HEK293 (cell line): Measurements from ENCODE around the gene AGGF1.

Experiments
- CTCF ChIA-PET: fragments of 350-600 bp; formaldehyde crosslinking; extraction: SDS; loops from one replicate; lab custom pipeline; 2021; ENCODE audit warnings: antibody characterized with exemption; lab: Yijun Ruan, JAX
- POLR2A ChIA-PET: fragments of 300-600 bp; formaldehyde crosslinking; extraction: SDS; loops from one replicate; lab custom pipeline; 2020; ENCODE audit warnings: antibody characterized with exemption, inconsistent platforms; lab: Yijun Ruan, JAX
- H3K27ac ChIP-seq: fragments of 200-500 bp; sonication (Bioruptor generic); 2 replicates; pipeline ENCODE4 v1.5.1; 2014; ENCODE audit warnings: low read depth, low read length, control low read depth, inconsistent platforms; ENCODE audit errors: extremely low read depth
- H3K36me3 ChIP-seq, 2 experiments: fragments of 200-500 bp in 1 of 2; sonication (Bioruptor generic) in 1 of 2; 1 replicate in 1 of 2; 2 replicates in 1 of 2; pipeline ENCODE4 v1.5.1; 2014 to 2017; ENCODE audit warnings: inconsistent platforms in 2 of 2, low read length in 2 of 2; ENCODE audit not compliant: control insufficient read depth in 2 of 2, insufficient read depth in 1 of 2
- H3K4me1 ChIP-seq: fragments of 200-500 bp; sonication (Bioruptor generic); 2 replicates; pipeline ENCODE4 v1.5.1; 2014; ENCODE audit warnings: mild to moderate bottlenecking, low read length, inconsistent platforms; ENCODE audit not compliant: control insufficient read depth, insufficient read depth
- H3K4me3 ChIP-seq: 2 replicates; pipeline ENCODE4 v1.5.1; 2011; ENCODE audit warnings: low read depth, mild to moderate bottlenecking, control low read depth, low read length, moderate library complexity
- H3K9me3 ChIP-seq: fragments of 200-500 bp; sonication (Bioruptor generic); 2 replicates; pipeline ENCODE4 v1.5.1; 2014; ENCODE audit warnings: low read depth, low read length, inconsistent platforms; ENCODE audit not compliant: control insufficient read depth, insufficient read depth
- ELK4 ChIP-seq: IDR thresholded peaks from 2 replicates; pipeline ENCODE4 v1.6.1; 2011; ENCODE audit warnings: mild to moderate bottlenecking, low read depth, low read length, borderline replicate concordance
- HIC1 ChIP-seq: fragments of 450-650 bp; formaldehyde crosslinking; IDR thresholded peaks from 2 replicates; pipeline ENCODE4 v1.5.1; 2016; ENCODE audit warnings: missing biosample characterization, missing genetic modification characterization
- MEIS1 ChIP-seq: sonication (generic); formaldehyde crosslinking; IDR thresholded peaks from 2 replicates; pipeline ENCODE4 v1.8.1; 2022; ENCODE audit warnings: missing genetic modification reagents, mild to moderate bottlenecking, borderline replicate concordance
- OVOL3 ChIP-seq: fragments of 450-650 bp; formaldehyde crosslinking; IDR thresholded peaks from 2 replicates; pipeline ENCODE4 v1.5.1; 2016; ENCODE audit warnings: missing biosample characterization, missing genetic modification characterization
- PRDM10 ChIP-seq: fragments of 450-650 bp; formaldehyde crosslinking; IDR thresholded peaks from 2 replicates; pipeline ENCODE4 v1.5.1; 2016; ENCODE audit warnings: missing biosample characterization, missing genetic modification characterization
- TCF7L2 ChIP-seq: IDR thresholded peaks from 2 replicates; pipeline ENCODE4 v1.6.1; 2011; ENCODE audit warnings: low read depth, mild to moderate bottlenecking, inconsistent platforms, low read length, moderate library complexity, borderline replicate concordance
- ZBTB7A ChIP-seq: fragments of 450-650 bp; formaldehyde crosslinking; IDR thresholded peaks from 2 replicates; pipeline ENCODE4 v1.5.1; 2016; ENCODE audit warnings: low read depth, missing biosample characterization, missing genetic modification characterization
- ZFHX2 ChIP-seq: fragments of 450-650 bp; formaldehyde crosslinking; conservative IDR thresholded peaks from 2 replicates; pipeline ENCODE4 v1.5.1; 2016; ENCODE audit warnings: missing biosample characterization, missing genetic modification characterization
- ZIC2 ChIP-seq: fragments of 450-650 bp; formaldehyde crosslinking; IDR thresholded peaks from 2 replicates; pipeline ENCODE4 v1.5.1; 2016; ENCODE audit warnings: missing biosample characterization, missing genetic modification characterization
- ZNF148 ChIP-seq: fragments of 450-650 bp; formaldehyde crosslinking; IDR thresholded peaks from 2 replicates; pipeline ENCODE4 v1.5.0; 2017; ENCODE audit warnings: missing biosample characterization, missing genetic modification characterization, borderline replicate concordance
- ZNF211 ChIP-seq: fragments of 450-650 bp; formaldehyde crosslinking; IDR thresholded peaks from 2 replicates; pipeline ENCODE4 v1.5.1; 2016; ENCODE audit warnings: low read depth, missing biosample characterization, missing genetic modification characterization
- ZNF221 ChIP-seq: fragments of 450-650 bp; formaldehyde crosslinking; IDR thresholded peaks from 2 replicates; pipeline ENCODE4 v1.5.1; 2017; ENCODE audit warnings: missing biosample characterization, missing genetic modification characterization, borderline replicate concordance
- ZNF324 ChIP-seq: fragments of 450-650 bp; formaldehyde crosslinking; IDR thresholded peaks from 2 replicates; pipeline ENCODE4 v1.5.1; 2016; ENCODE audit warnings: missing biosample characterization, missing genetic modification characterization
- ZNF394 ChIP-seq: fragments of 450-650 bp; formaldehyde crosslinking; IDR thresholded peaks from 2 replicates; pipeline ENCODE4 v1.5.1; 2016; ENCODE audit warnings: missing biosample characterization, missing genetic modification characterization, mild to moderate bottlenecking, moderate library complexity, borderline replicate concordance
- ZNF449 ChIP-seq: fragments of 450-650 bp; formaldehyde crosslinking; IDR thresholded peaks from 2 replicates; pipeline ENCODE4 v1.5.1; 2017; ENCODE audit warnings: missing biosample characterization, mild to moderate bottlenecking, missing genetic modification characterization, moderate library complexity
- ZNF621 ChIP-seq: fragments of 450-650 bp; formaldehyde crosslinking; IDR thresholded peaks from 2 replicates; pipeline ENCODE4 v1.5.1; 2017; ENCODE audit warnings: missing biosample characterization, missing genetic modification characterization
- ZNF654 ChIP-seq: fragments of 450-650 bp; formaldehyde crosslinking; IDR thresholded peaks from 2 replicates; pipeline ENCODE4 v1.5.1; 2016; ENCODE audit warnings: low read depth, missing biosample characterization, missing genetic modification characterization
- ZNF664 ChIP-seq: fragments of 450-650 bp; formaldehyde crosslinking; IDR thresholded peaks from 2 replicates; pipeline ENCODE4 v1.5.1; 2016; ENCODE audit warnings: missing biosample characterization, missing genetic modification characterization
- ZNF677 ChIP-seq: fragments of 450-650 bp; IDR thresholded peaks from 2 replicates; pipeline ENCODE4 v1.5.0; 2018; ENCODE audit warnings: missing biosample characterization, mild to moderate bottlenecking, missing genetic modification characterization, moderate library complexity
- ZXDB ChIP-seq: fragments of 450-650 bp; formaldehyde crosslinking; IDR thresholded peaks from 2 replicates; pipeline ENCODE4 v1.5.1; 2016; ENCODE audit warnings: missing biosample characterization, missing genetic modification characterization

Gene AGGF1

GRCh38 chr5:77008413-77008812 is 21.8 kb upstream of the AGGF1 start (continued):
- TF ChIP-seq ZFHX2 (tag by site-specific recombination) = no peak
- TF ChIP-seq ZNF221 (tag by site-specific recombination) = no peak
- TF ChIP-seq OVOL3 (tag by site-specific recombination) = no peak
- TF ChIP-seq, all 188 proteins: peak for 0

GRCh38 chr5:77010243-77010642 is 20.0 kb upstream of the AGGF1 start:
- Histone ChIP-seq H3K36me3 (no peaks in the 10 kb centered on the region), H3K4me1 (no peaks in the 10 kb centered on the region), H3K9me3 (no peaks in the 10 kb centered on the region), H3K27ac (no peak overlapping the region), H3K4me3 (no peak overlapping the region)
- POLR2A ChIA-PET = no interaction called here
- CTCF ChIA-PET = no interaction called here
- no peak for TF ChIP-seq ZNF394
- TF ChIP-seq ZNF148 (tag by site-specific recombination) = no peak
- TF ChIP-seq ZNF621 (tag by site-specific recombination) = no peak

- Histone ChIP-seq H3K27ac (no peak overlapping the region), H3K36me3 (no peaks in the 10 kb centered on the region), H3K4me3 (no peak overlapping the region), H3K4me1 (no peaks in the 10 kb centered on the region), H3K9me3 (no peaks in the 10 kb centered on the region)
- ChIA-PET CTCF (interaction anchor here (0.6 to 1.3 kb wide), 2 partner anchors 143 to 921 kb away, joined by 4 read pairs; no protein-coding TSS in a partner anchor), POLR2A (no interaction called here)
- TF ChIP-seq ZNF324 (tag by site-specific recombination) (no peak), ZNF664 (tag by site-specific recombination) (no peak), ZIC2 (tag by site-specific recombination) (no peak), ZFHX2 (tag by site-specific recombination) (no peak), ZNF677 (no peak), ELK4 (no peak), MEIS1 (CRISPR knock-in tag) (no peak), ZNF449 (no peak), ZBTB7A (tag by site-specific recombination) (no peak), ZXDB (no peak), PRDM10 (no peak), HIC1 (tag by site-specific recombination) (no peak), ZNF654 (tag by site-specific recombination) (no peak), TCF7L2 (no peak), ZNF211 (tag by site-specific recombination) (no peak)
Measured at GRCh38 chr5:77011498-77011897, 18.7 kb upstream of the AGGF1 start.
